NCI-H69 (cell line): Measurements from ENCODE around the gene ELMO3.
A peak's percentile ranks its signal among the peaks of the same experiment; 100 is the strongest.

Source experiments
- DNase-seq: peaks from one replicate; lab custom pipeline; 2025; lab: John Stamatoyannopoulos, UW

The ELMO3 gene

GRCh38 chr16:67223992-67224391 is 25.1 kb downstream of the ELMO3 start:
- no peak for DNase-seq

GRCh38 chr16:67226295-67226803 is 27.4 kb downstream of the ELMO3 start:
- DNase-seq = no peak

GRCh38 chr16:67226804-67227566 is 28.1 kb downstream of the ELMO3 start, which contains the start of gene TMEM208:
Gene TMEM208, plus strand, starts transcription at chr16:67227130. Its CDS starts 89 bp downstream, at chr16:67227219.
- peak; percentile 97 for DNase-seq

- DNase-seq = no peak
These were observed 28.6 kb downstream of the ELMO3 start for GRCh38 chr16:67227567-67227921.

GRCh38 chr16:67228034-67228785 is 29.3 kb downstream of the ELMO3 start:
- DNase-seq = no peak

GRCh38 chr16:67228905-67229304 is 30.0 kb downstream of the ELMO3 start:
- no peak for DNase-seq

- DNase-seq = no peak
These were observed 31.2 kb downstream of the ELMO3 start for GRCh38 chr16:67229906-67230808.

- no peak for DNase-seq
These were observed 32.1 kb downstream of the ELMO3 start for GRCh38 chr16:67230809-67231660.

- no peak for DNase-seq
These were observed 34.7 kb downstream of the ELMO3 start for GRCh38 chr16:67233596-67233995.

GRCh38 chr16:67234180-67234597 is 35.3 kb downstream of the ELMO3 start:
- no peak for DNase-seq

GRCh38 chr16:67235816-67236562 is 37.1 kb downstream of the ELMO3 start:
- no peak for DNase-seq

GRCh38 chr16:67236563-67237395 is 37.8 kb downstream of the ELMO3 start:
- peak; percentile 53 for DNase-seq

- DNase-seq = no peak
These were observed 38.7 kb downstream of the ELMO3 start for GRCh38 chr16:67237396-67238277.

GRCh38 chr16:67238278-67238575 is 39.3 kb downstream of the ELMO3 start:
- no peak for DNase-seq

- no peak for DNase-seq
These were observed 40.0 kb downstream of the ELMO3 start for GRCh38 chr16:67238806-67239470.

- DNase-seq = no peak
These were observed 41.6 kb downstream of the ELMO3 start for GRCh38 chr16:67240506-67240905.

- no peak for DNase-seq
These were observed 42.3 kb downstream of the ELMO3 start for GRCh38 chr16:67241008-67241900.
